Measurements from ENCODE around the gene BTG4.

BTG4 gene

GRCh38 chr11:111539426-111540113 is 27.4 kb upstream of the BTG4 start:
- no peak overlapping the region for H3K27ac ChIP-seq
- no peak for TF ChIP-seq Cebpa-rat (IDR thresholded peaks at IDR 0.05)
- no peaks in the 10 kb centered on the region for H4K20me1 ChIP-seq
- H3K4me1 ChIP-seq: peaks cover 6 to 30% (median 22%) of the 10 kb centered on the region in 10 experiments; a peak in 19 of 20 replicates
- no peaks in the 10 kb centered on the region for H3K36me3 ChIP-seq
- no peak overlapping the region for H3K4me2 ChIP-seq
- H3K9me3 ChIP-seq (replicated peaks in 1 of 11): peaks cover 6 to 30% (median 18%) of the 10 kb centered on the region in 11 experiments; a peak in 18 of 22 replicates
- no peak overlapping the region for H3K4me3 ChIP-seq
- no peak overlapping the region for H3K9ac ChIP-seq
- H3K27me3 ChIP-seq: peaks cover 39 to 59% (median 51%) of the 10 kb centered on the region in 11 experiments

GRCh38 chr11:111538407-111539114 is 26.4 kb upstream of the BTG4 start:
- Histone ChIP-seq H3K36me3 (no peaks in the 10 kb centered on the region), H3K4me2 (no peak overlapping the region), H3K9ac (no peak overlapping the region), H3K9me3 (replicated peaks in 1 of 11) (peaks cover 6 to 30% (median 18%) of the 10 kb centered on the region in 11 experiments; a peak in 18 of 22 replicates), H3K4me3 (no peak overlapping the region), H4K20me1 (no peaks in the 10 kb centered on the region), H3K27ac (no peak overlapping the region), H3K27me3 (peaks cover 39 to 58% (median 51%) of the 10 kb centered on the region in 11 experiments), H3K4me1 (peaks cover 6 to 30% (median 22%) of the 10 kb centered on the region in 10 experiments; a peak in 19 of 20 replicates)
- TF ChIP-seq Cebpa-rat (IDR thresholded peaks at IDR 0.05): no peak

- H3K9me3 ChIP-seq (replicated peaks in 1 of 11): peaks cover 6 to 30% (median 18%) of the 10 kb centered on the region in 11 experiments; a peak in 18 of 22 replicates
- no peaks in the 10 kb centered on the region for H4K20me1 ChIP-seq
- no peak overlapping the region for H3K27ac ChIP-seq
- H3K9ac ChIP-seq: no peak overlapping the region
- peaks cover 34 to 48% (median 42%) of the 10 kb centered on the region in 11 experiments for H3K27me3 ChIP-seq
- no peak overlapping the region for H3K4me2 ChIP-seq
- no peak overlapping the region for H3K4me3 ChIP-seq
- H3K4me1 ChIP-seq: peaks cover 2 to 26% (median 18%) of the 10 kb centered on the region in 10 experiments; a peak in 19 of 20 replicates
- no peak for TF ChIP-seq Cebpa-rat (IDR thresholded peaks at IDR 0.05)
- no peaks in the 10 kb centered on the region for H3K36me3 ChIP-seq
Observed at GRCh38 chr11:111537336-111537860, 25.2 kb upstream of the BTG4 start.

- no peaks in the 10 kb centered on the region for H4K20me1 ChIP-seq
- H3K27me3 ChIP-seq: peaks cover 13 to 27% (median 21%) of the 10 kb centered on the region in 11 experiments
- peaks cover 2 to 13% (median 8%) of the 10 kb centered on the region in 11 experiments; a peak in 17 of 22 replicates for H3K9me3 ChIP-seq (replicated peaks in 1 of 11)
- H3K4me2 ChIP-seq: no peak overlapping the region
- H3K9ac ChIP-seq: no peak overlapping the region
- H3K27ac ChIP-seq: no peak overlapping the region
- peaks cover 0 to 16% (median 3%) of the 10 kb centered on the region in 10 experiments; a peak in 8 of 20 replicates for H3K4me1 ChIP-seq
- TF ChIP-seq Cebpa-rat (IDR thresholded peaks at IDR 0.05): no peak
- H3K36me3 ChIP-seq: no peaks in the 10 kb centered on the region
- no peak overlapping the region for H3K4me3 ChIP-seq
Observed at GRCh38 chr11:111535281-111535680, 23.1 kb upstream of the BTG4 start.

GRCh38 chr11:111532365-111532709 is 20.2 kb upstream of the BTG4 start:
- H3K4me2 ChIP-seq: peak overlapping the region in 3 of 11 experiments; percentile 13 to 28 (median 21); a peak in 2 of 22 replicates
- no peaks in the 10 kb centered on the region for H4K20me1 ChIP-seq
- H3K9me3 ChIP-seq (replicated peaks in 1 of 11): no peaks in the 10 kb centered on the region
- no peaks in the 10 kb centered on the region for H3K36me3 ChIP-seq
- no peak overlapping the region for H3K27ac ChIP-seq
- H3K27me3 ChIP-seq: no peaks in the 10 kb centered on the region
- no peak overlapping the region for H3K4me3 ChIP-seq
- TF ChIP-seq Cebpa-rat (IDR thresholded peaks at IDR 0.05): no peak
- peaks cover 0 to 16% (median 0%) of the 10 kb centered on the region in 10 experiments; a peak in 7 of 20 replicates for H3K4me1 ChIP-seq
- H3K9ac ChIP-seq: no peak overlapping the region

- Histone ChIP-seq H3K9me3 (replicated peaks in 1 of 11) (no peaks in the 10 kb centered on the region), H3K4me2 (peak overlapping the region in 3 of 11 experiments; percentile 13 to 28 (median 21); a peak in 2 of 22 replicates), H3K27me3 (no peaks in the 10 kb centered on the region), H4K20me1 (no peaks in the 10 kb centered on the region), H3K27ac (no peak overlapping the region), H3K36me3 (no peaks in the 10 kb centered on the region), H3K4me3 (no peak overlapping the region), H3K9ac (no peak overlapping the region), H3K4me1 (peaks cover 0 to 16% (median 0%) of the 10 kb centered on the region in 10 experiments; a peak in 7 of 20 replicates)
- TF ChIP-seq Cebpa-rat (IDR thresholded peaks at IDR 0.05): no peak
Observed at GRCh38 chr11:111531687-111532364, 19.6 kb upstream of the BTG4 start.

- H3K4me2 ChIP-seq: peak overlapping the region in 2 of 11 experiments; percentile 21 to 28; a peak in 1 of 22 replicates
- no peak overlapping the region for H3K9ac ChIP-seq
Observed at GRCh38 chr11:111531136-111531535, 18.9 kb upstream of the BTG4 start.

GRCh38 chr11:111530091-111530490 is 17.9 kb upstream of the BTG4 start:
- Histone ChIP-seq H3K9ac (no peak overlapping the region), H3K4me1 (peaks cover 0 to 16% (median 0%) of the 10 kb centered on the region in 10 experiments; a peak in 7 of 20 replicates), H3K27me3 (no peaks in the 10 kb centered on the region), H3K9me3 (replicated peaks in 1 of 11) (no peaks in the 10 kb centered on the region), H4K20me1 (no peaks in the 10 kb centered on the region), H3K4me2 (no peak overlapping the region), H3K36me3 (no peaks in the 10 kb centered on the region), H3K27ac (no peak overlapping the region), H3K4me3 (no peak overlapping the region)
- no peak for TF ChIP-seq Cebpa-rat (IDR thresholded peaks at IDR 0.05)

More at GRCh38 chr11:111531136-111531535, 18.9 kb upstream of the BTG4 start:
- Histone ChIP-seq H3K27me3 (no peaks in the 10 kb centered on the region), H3K4me3 (no peak overlapping the region), H3K27ac (no peak overlapping the region), H3K9me3 (replicated peaks in 1 of 11) (no peaks in the 10 kb centered on the region), H4K20me1 (no peaks in the 10 kb centered on the region), H3K4me1 (peaks cover 0 to 16% (median 0%) of the 10 kb centered on the region in 10 experiments; a peak in 7 of 20 replicates), H3K36me3 (no peaks in the 10 kb centered on the region)
- TF ChIP-seq Cebpa-rat (IDR thresholded peaks at IDR 0.05): no peak
